Activated T-cell treated with anti-CD3 and anti-CD28 coated beads, Interleukin-2, amount 50 U/mL, for 72 hours (primary cell): Measurements from ENCODE around the gene MPEG1. TPM values are rescaled to one million over a fixed set of nuclear protein-coding genes. Genes with fewer than 3 reads are reported as not detected.

Experiments
- ATAC-seq, 2 donors: fragments of 150-1000 bp; cut with Tn5 transposase; replicated peaks in 1 of 2; 2 replicates each; pipeline ENCODE4 v1.10.0; 2021; ENCODE audit warnings: moderate library complexity in 2 of 2, mild to moderate bottlenecking in 1 of 2
- DNase-seq, 2 donors: peaks; one replicate each; pipeline ENCODE4 v3.0.0; 2021 to 2022; ENCODE audit warnings: mixed read lengths in 1 of 2
- H3K27ac Mint-ChIP-seq: one replicate; pipeline ENCODE4 v1.8.0; 2022; ENCODE audit warnings: mild to moderate bottlenecking, moderate library complexity, mixed read lengths
- H3K27me3 Mint-ChIP-seq: one replicate; pipeline ENCODE4 v1.8.0; 2022; ENCODE audit warnings: low read depth, mixed read lengths
- H3K36me3 Mint-ChIP-seq, 2 donors: one replicate each; pipeline ENCODE4 v1.8.0; 2022; ENCODE audit warnings: mixed read lengths in 2 of 2, mild to moderate bottlenecking in 1 of 2; ENCODE audit not compliant: insufficient read depth in 2 of 2
- H3K4me1 Mint-ChIP-seq: one replicate; pipeline ENCODE4 v1.8.0; 2022; ENCODE audit warnings: low read depth, mixed read lengths
- H3K4me3 Mint-ChIP-seq, 2 donors: one replicate each; pipeline ENCODE4 v1.8.0; 2022; ENCODE audit warnings: mild to moderate bottlenecking in 2 of 2, mixed read lengths in 2 of 2, moderate library complexity in 2 of 2
- H3K9me3 Mint-ChIP-seq, 2 donors: one replicate each; pipeline ENCODE4 v1.8.0; 2022; ENCODE audit warnings: mixed read lengths in 2 of 2
- total RNA-seq, 2 donors: library from RNA; stranded (reverse); gene quantifications; one replicate each; pipeline ENCODE4 v1.2.3, GENCODE V29; 2022

The MPEG1 gene
- total RNA-seq, 2 donors from 2014 or later = 0.05 TPM; not detected in 1

- peak within 1 kb of the TSS; percentile 86 to 88 for H3K4me3 Mint-ChIP-seq
- H3K36me3 Mint-ChIP-seq = peaks cover 0 to 2% of the 10 kb centered on the region in 2 donors
- peaks cover 16% of the 10 kb centered on the region for H3K27me3 Mint-ChIP-seq
- H3K9me3 Mint-ChIP-seq = no peaks in the 10 kb centered on the region
- H3K27ac Mint-ChIP-seq = no peak within 1 kb of the TSS
- ATAC-seq (peak; percentile 86 to 88), DNase-seq (peak; percentile 91 to 93)
- peaks cover 26% of the 10 kb centered on the region for H3K4me1 Mint-ChIP-seq
Measured at GRCh38 chr11:59171508-59172322, 41.0 kb downstream of the MPEG1 start, which contains the start of gene DTX4. Gene DTX4 (plus strand): TSS chr11:59172132. CDS start chr11:59172596, 464 bp downstream.

GRCh38 chr11:59164028-59164427 lies 48.7 kb downstream of the MPEG1 start:
- Mint-ChIP-seq H3K4me3 (no peak overlapping the region), H3K36me3 (no peaks in the 10 kb centered on the region), H3K27me3 (peaks cover 34% of the 10 kb centered on the region), H3K4me1 (no peaks in the 10 kb centered on the region), H3K27ac (no peak overlapping the region), H3K9me3 (no peaks in the 10 kb centered on the region)
- ATAC-seq (no peak), DNase-seq (no peak)

Other genes with a start within 250 kb of the MPEG1 start
- gene GLYATL1B, start 126.6 kb downstream of the MPEG1 start, total RNA-seq = not detected
- 1 to 10 TPM; 7.4 to 9.1 TPM for gene FAM111B, start 105.7 kb downstream of the MPEG1 start, total RNA-seq
- gene FAM111A, start 70.1 kb downstream of the MPEG1 start, total RNA-seq = 100 to 1,000 TPM; 117 to 140 TPM
- gene DTX4, start 40.8 kb downstream of the MPEG1 start, total RNA-seq = under 1 TPM in 1 of 2 donors, not detected in 1; 0.70 TPM
- gene OR5AN1, start 146.0 kb upstream of the MPEG1 start, total RNA-seq = not detected
- gene OR5A2, start 213.5 kb upstream of the MPEG1 start, total RNA-seq = not detected
- gene OR5A1, start 223.5 kb upstream of the MPEG1 start, total RNA-seq = not detected
- not detected for gene OR4D6, start 244.0 kb upstream of the MPEG1 start, total RNA-seq